HL-60 (cell line): Measurements from ENCODE around the gene LCTL.

ENCODE experiments used
- POLR2AphosphoS5 ChIP-seq: IDR thresholded peaks from 2 replicates; pipeline ENCODE4 v1.6.1; 2012; ENCODE audit warnings: low read depth
- TF ChIP-seq, protein P1 (sequence below): IDR thresholded peaks from one replicate; pipeline ENCODE4 v1.5.1; 2011; ENCODE audit warnings: low read length, control low read depth, inconsistent platforms; ENCODE audit not compliant: insufficient read depth
- TF ChIP-seq, protein P2 (sequence below): IDR thresholded peaks from 2 replicates; pipeline ENCODE4 v1.6.1; 2012; ENCODE audit warnings: low read depth; ENCODE audit not compliant: insufficient replicate concordance

DNA sequence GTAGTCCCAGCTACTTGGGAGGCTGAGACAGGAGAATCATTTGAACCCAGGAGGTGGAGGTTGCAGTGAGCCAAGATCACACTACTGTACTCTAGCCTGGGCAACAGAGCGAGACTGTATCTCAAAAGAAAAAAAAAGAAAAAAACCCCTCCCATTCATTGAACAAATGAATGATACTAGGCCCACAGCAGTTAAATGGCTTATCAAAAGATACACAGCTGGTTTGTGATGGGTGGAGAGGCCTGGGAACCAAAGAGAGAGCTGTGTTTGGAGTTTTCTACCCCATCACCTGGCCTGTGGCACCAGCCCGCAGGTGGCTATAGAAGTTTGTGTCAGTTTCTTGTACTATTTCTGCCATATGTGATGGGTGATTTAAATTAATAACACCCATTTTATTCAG is 43.1 kb upstream of the LCTL start:
- TF ChIP-seq, protein P1, sequence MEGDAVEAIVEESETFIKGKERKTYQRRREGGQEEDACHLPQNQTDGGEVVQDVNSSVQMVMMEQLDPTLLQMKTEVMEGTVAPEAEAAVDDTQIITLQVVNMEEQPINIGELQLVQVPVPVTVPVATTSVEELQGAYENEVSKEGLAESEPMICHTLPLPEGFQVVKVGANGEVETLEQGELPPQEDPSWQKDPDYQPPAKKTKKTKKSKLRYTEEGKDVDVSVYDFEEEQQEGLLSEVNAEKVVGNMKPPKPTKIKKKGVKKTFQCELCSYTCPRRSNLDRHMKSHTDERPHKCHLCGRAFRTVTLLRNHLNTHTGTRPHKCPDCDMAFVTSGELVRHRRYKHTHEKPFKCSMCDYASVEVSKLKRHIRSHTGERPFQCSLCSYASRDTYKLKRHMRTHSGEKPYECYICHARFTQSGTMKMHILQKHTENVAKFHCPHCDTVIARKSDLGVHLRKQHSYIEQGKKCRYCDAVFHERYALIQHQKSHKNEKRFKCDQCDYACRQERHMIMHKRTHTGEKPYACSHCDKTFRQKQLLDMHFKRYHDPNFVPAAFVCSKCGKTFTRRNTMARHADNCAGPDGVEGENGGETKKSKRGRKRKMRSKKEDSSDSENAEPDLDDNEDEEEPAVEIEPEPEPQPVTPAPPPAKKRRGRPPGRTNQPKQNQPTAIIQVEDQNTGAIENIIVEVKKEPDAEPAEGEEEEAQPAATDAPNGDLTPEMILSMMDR = no peak
- TF ChIP-seq, protein P2, sequence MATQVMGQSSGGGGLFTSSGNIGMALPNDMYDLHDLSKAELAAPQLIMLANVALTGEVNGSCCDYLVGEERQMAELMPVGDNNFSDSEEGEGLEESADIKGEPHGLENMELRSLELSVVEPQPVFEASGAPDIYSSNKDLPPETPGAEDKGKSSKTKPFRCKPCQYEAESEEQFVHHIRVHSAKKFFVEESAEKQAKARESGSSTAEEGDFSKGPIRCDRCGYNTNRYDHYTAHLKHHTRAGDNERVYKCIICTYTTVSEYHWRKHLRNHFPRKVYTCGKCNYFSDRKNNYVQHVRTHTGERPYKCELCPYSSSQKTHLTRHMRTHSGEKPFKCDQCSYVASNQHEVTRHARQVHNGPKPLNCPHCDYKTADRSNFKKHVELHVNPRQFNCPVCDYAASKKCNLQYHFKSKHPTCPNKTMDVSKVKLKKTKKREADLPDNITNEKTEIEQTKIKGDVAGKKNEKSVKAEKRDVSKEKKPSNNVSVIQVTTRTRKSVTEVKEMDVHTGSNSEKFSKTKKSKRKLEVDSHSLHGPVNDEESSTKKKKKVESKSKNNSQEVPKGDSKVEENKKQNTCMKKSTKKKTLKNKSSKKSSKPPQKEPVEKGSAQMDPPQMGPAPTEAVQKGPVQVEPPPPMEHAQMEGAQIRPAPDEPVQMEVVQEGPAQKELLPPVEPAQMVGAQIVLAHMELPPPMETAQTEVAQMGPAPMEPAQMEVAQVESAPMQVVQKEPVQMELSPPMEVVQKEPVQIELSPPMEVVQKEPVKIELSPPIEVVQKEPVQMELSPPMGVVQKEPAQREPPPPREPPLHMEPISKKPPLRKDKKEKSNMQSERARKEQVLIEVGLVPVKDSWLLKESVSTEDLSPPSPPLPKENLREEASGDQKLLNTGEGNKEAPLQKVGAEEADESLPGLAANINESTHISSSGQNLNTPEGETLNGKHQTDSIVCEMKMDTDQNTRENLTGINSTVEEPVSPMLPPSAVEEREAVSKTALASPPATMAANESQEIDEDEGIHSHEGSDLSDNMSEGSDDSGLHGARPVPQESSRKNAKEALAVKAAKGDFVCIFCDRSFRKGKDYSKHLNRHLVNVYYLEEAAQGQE = no peak
- TF ChIP-seq POLR2AphosphoS5 = no peak
